Kidney tubule cell (primary cell): Measurements from ENCODE around the gene DNAJB4.
"Not testable (repeated sequence)": the region's sequence is repeated elsewhere in the genome, so short reads cannot be mapped to it uniquely, and the experiment has no call there.

ENCODE experiments used
- DNase-seq: peaks from one replicate; pipeline ENCODE4 v3.0.0-alpha.2; 2018; ENCODE audit warnings: low spot score

Gene DNAJB4

GRCh38 chr1:78038491-78038939 is 33.8 kb downstream of the DNAJB4 start:
- DNase-seq = no peak

GRCh38 chr1:78040484-78041089 is 35.8 kb downstream of the DNAJB4 start:
- DNase-seq = no peak

- no peak for DNase-seq
Measured at GRCh38 chr1:78043436-78043835, 38.7 kb downstream of the DNAJB4 start.

- peak; percentile 5 for DNase-seq
Measured at GRCh38 chr1:78044796-78045562, 40.2 kb downstream of the DNAJB4 start.

- DNase-seq = peak; percentile 14
Measured at GRCh38 chr1:78045563-78045925, 40.8 kb downstream of the DNAJB4 start.

- DNase-seq = peak; percentile 44
Measured at GRCh38 chr1:78045926-78046778, 41.4 kb downstream of the DNAJB4 start, which contains the start of gene GIPC2. Gene GIPC2, plus strand, starts transcription at chr1:78045966. Its CDS starts 129 bp downstream, at chr1:78046095.

- DNase-seq = peak; percentile 20
Measured at GRCh38 chr1:78047106-78047505, 42.4 kb downstream of the DNAJB4 start.

- peak; percentile 26 for DNase-seq
Measured at GRCh38 chr1:78047631-78048030, 42.9 kb downstream of the DNAJB4 start.

- DNase-seq = no peak
Measured at GRCh38 chr1:78048446-78048845, 43.7 kb downstream of the DNAJB4 start.

GRCh38 chr1:78049396-78049795 is 44.7 kb downstream of the DNAJB4 start:
- DNase-seq = no peak

GRCh38 chr1:78051005-78051404 is 46.3 kb downstream of the DNAJB4 start:
- DNase-seq = no peak

GRCh38 chr1:78052685-78053405 is 48.1 kb downstream of the DNAJB4 start:
- no peak for DNase-seq

GRCh38 chr1:78053498-78053897 is 48.8 kb downstream of the DNAJB4 start:
- no peak for DNase-seq

- no peak for DNase-seq
Measured at GRCh38 chr1:78054559-78054958, 49.8 kb downstream of the DNAJB4 start.

- no peak for DNase-seq
Measured at GRCh38 chr1:78054972-78055371, 50.2 kb downstream of the DNAJB4 start.

GRCh38 chr1:78055565-78056132 is 50.9 kb downstream of the DNAJB4 start:
- DNase-seq = no peak

- DNase-seq = no peak
Measured at GRCh38 chr1:78058670-78059069, 53.9 kb downstream of the DNAJB4 start.

GRCh38 chr1:78060857-78061563 is 56.3 kb downstream of the DNAJB4 start:
- no peak for DNase-seq

GRCh38 chr1:78061825-78062523 is 57.2 kb downstream of the DNAJB4 start:
- peak; percentile 13 for DNase-seq

GRCh38 chr1:78064886-78065285 is 60.1 kb downstream of the DNAJB4 start:
- DNase-seq = not testable (repeated sequence)
